Embryonic facial prominence (tissue), 1 donor: Measurements from ENCODE around the gene ORC5.

Experiments
- DNase-seq: peaks from one replicate; pipeline ENCODE4 v3.0.0-alpha.2; 2016; ENCODE audit errors: extremely low spot score

The ORC5 gene

DNA sequence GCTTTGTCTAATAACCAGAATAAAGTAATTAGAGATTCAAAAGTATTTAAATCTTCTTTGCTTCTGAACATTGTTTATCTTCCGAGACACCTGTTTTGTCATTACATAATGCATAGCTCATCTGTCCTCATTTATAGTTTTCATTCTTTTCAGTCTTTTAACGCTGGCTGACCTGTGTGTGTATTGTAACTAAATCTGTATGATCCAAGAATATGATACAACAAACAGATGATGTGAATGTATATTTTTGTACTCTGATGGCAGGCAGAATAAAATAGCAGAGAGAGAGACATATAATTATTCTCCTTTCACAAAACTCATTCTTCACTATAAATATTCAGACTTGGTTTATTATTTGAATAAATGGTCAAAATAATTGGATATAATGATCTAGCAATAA lies 80.6 kb downstream of the ORC5 start:
- DNase-seq: no peak

DNA sequence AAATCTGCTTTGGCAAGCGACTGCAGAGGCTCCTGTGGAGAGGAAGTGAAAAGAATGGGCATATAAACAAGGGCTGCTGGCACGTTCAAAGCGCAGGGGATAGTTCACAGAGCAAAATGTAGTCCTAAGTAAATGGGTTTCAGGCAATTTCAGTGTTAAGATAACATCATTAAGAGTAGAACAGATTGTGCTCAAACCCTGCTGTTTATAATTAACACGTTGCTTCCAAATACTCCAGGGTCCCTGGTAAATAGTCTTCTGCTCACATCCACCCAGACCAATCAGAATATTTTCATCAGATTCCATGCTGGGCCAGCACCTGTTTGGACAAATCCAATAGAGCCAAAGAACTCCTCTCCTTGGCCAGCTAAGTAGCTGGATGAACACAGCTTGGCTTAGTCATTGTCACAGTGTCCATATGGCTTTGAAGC lies 81.4 kb downstream of the ORC5 start:
- no peak for DNase-seq

DNA sequence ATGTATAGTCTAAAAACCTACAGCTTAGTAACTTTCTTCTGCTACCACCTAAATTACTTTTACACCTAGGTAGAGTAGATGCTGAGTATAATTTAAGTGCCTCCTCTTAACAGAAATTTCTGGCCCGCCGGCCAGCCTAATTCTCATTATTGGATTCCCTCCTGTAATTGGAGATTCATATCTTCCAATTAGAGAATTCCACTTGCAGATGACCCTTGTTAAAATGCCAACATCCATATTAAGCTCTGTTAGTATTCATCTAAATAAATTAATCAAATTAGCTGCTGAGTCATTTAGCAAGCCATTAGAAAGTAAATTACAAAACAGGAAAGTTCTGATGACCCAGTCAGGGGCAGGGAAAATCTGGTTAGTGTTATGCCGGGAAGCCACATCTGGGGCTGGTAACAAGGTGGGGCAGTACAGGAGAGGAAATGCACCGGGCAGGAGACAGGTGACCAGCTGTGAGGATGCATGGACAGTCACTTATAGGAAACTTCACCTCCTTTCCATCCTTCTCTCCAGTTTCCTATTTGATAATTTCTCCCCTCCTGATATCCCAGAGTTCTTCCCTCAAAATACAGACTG lies 82.8 kb downstream of the ORC5 start:
- DNase-seq: no peak

DNA sequence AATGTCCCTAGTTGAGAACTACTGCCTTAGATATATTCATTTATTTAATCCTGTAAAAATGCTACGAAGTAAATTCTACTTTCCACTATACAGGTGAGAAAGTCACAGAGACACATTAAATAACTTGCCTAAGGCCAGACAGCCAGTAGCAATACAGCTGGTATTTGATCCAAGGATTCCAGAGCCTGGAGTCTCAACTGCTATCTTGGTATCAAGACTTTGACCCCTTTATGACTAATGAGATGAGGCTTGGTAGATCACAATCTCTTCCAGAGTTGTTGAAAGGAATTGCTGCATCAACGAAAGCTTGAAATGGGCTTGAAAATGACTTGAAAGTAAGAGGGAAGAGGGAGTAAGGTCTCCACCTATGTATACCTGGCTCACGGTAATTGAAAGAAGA lies 83.3 kb downstream of the ORC5 start:
- DNase-seq: no peak

DNA sequence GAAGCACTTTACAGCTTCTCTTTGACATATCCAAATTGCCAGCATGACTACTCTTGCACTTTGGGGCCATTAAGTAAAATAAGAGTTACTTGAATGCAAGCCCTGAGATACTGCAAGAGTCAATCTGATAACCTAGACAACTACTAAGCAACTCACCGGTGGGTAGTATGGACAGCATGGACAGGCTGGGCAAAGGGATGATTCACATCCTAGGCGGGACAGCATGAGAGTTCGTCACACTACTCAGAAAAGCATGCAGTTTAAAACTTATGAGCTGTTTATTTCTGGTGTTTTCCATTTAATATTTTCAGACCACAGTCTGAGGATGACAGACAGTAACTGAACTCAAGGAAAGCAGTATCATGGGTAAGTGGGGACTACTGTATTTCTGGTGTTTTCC lies 84.0 kb downstream of the ORC5 start:
- no peak for DNase-seq

GRCh38 chr7:104113788-104114187 lies 94.0 kb downstream of the ORC5 start:
- no peak for DNase-seq

DNA sequence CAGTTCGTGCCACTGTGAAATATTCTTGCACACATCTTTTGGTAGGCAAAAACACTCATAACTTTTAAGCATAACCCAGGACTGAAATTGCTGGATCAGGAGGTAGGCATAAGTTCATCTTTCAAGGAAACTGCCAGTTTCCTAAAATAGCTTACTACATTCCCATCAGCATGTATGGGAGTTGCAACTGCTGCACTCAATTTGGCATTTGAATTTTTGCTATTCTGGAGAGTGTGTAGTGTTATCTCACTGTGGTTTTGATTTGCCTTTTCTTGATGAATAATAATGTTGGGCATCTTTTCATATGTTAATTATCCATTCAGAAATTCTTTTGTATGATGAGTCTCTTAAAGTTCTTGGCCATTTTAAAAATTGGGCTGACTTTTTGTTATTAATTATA lies 95.2 kb downstream of the ORC5 start:
- no peak for DNase-seq

DNA sequence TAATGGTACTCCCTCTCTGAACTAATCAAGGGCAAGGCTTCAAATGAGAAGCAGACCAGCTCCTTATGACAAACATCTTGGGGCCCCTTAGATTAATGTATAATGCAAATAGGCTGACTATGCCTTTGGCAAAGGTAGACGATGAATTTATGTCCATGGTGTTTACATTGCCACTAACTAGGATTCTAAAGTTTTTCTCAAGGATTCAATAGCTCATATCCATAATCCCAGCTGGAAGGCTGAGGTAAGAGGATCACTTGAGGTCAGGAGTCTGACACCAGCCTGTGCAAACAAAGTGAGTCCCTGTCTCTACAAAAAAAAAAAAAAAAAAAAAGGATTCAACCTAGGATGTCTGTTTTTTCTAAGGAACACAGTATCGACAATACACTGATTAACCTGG lies 96.5 kb downstream of the ORC5 start:
- DNase-seq: no peak

- DNase-seq: no peak
Measured at GRCh38 chr7:104106108-104106905, 101.5 kb downstream of the ORC5 start.

GRCh38 chr7:104098890-104099289 lies 108.9 kb downstream of the ORC5 start:
- no peak for DNase-seq

DNA sequence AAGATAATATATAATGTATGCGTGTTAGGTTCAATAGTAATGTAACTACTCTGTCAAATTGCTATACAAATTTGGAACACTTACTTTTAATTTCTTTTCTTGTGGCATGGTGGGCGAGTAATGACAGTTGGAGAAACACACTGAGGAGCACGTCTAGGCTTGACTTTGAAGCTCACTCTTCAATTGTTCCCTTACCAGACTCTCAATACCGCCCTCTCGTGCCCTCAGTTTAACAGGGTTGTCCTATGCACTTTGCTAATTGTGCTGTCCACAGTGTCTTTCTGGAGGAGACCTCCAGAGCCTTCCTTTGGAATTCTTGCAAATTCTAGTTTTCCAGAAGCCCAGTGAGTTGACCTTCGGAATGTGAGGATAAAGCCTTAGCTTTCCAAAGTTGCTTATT lies 111.1 kb downstream of the ORC5 start:
- no peak for DNase-seq

- no peak for DNase-seq
Measured at GRCh38 chr7:104093127-104093526, 114.7 kb downstream of the ORC5 start.

- no peak for DNase-seq
Measured at GRCh38 chr7:104091242-104091641, 116.6 kb downstream of the ORC5 start.

GRCh38 chr7:104089612-104090011 lies 118.2 kb downstream of the ORC5 start:
- DNase-seq: no peak

DNA sequence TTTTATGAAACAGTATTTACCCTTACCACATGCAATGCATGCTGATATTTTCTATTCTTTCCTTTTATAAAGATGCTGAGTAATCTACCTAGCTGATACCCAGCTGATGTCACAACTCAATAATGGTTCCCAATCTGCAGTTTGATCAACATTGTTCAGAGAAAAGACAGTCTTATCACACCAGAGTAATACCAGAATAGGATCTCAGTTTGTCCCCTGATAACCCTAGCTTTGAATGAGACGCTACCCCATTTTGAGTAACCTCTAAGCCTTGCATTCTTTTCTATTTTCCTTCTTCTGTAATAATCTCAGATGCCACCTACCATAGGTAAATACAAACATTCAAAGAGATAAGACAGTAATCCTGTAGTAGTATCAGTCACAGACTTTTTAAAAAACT lies 118.8 kb downstream of the ORC5 start:
- DNase-seq: no peak
